T-helper 2 cell treated with Interferon-gamma antibody and Interleukin-4, amounts not matched to agents 5 μg/mL and 100 μg/mL, for 36 hours (primary cell): Measurements from ENCODE around the gene NR4A2.

Experiments
- DNase-seq: peaks from one replicate; pipeline ENCODE4 v3.0.0; 2021; ENCODE audit warnings: low spot score
- H3K27ac Mint-ChIP-seq: one replicate; pipeline ENCODE4 v1.8.0; 2021; ENCODE audit warnings: mild to moderate bottlenecking, mixed read lengths
- H3K27me3 Mint-ChIP-seq: one replicate; pipeline ENCODE4 v1.8.0; 2021; ENCODE audit warnings: low read depth, mixed read lengths
- H3K36me3 Mint-ChIP-seq: one replicate; pipeline ENCODE4 v1.8.0; 2021; ENCODE audit warnings: low read depth, mixed read lengths
- H3K4me1 Mint-ChIP-seq: one replicate; pipeline ENCODE4 v1.8.0; 2021; ENCODE audit warnings: low read depth, mixed read lengths
- H3K4me3 Mint-ChIP-seq: one replicate; pipeline ENCODE4 v1.8.0; 2022; ENCODE audit warnings: mild to moderate bottlenecking, moderate library complexity, mixed read lengths
- H3K9me3 Mint-ChIP-seq: one replicate; pipeline ENCODE4 v1.8.0; 2021; ENCODE audit warnings: mixed read lengths

NR4A2 gene

GRCh38 chr2:156332534-156333273, at the start of gene NR4A2:
NR4A2 (minus strand) TSS chr2:156332721; CDS start chr2:156330186, 2,535 bp downstream.
- Mint-ChIP-seq H3K27ac (peak within 1 kb of the TSS; percentile 97), H3K4me1 (peaks cover 32% of the 10 kb centered on the region), H3K36me3 (peaks cover 4% of the 10 kb centered on the region), H3K4me3 (peak within 1 kb of the TSS; percentile 88), H3K27me3 (peaks cover 31% of the 10 kb centered on the region), H3K9me3 (no peaks in the 10 kb centered on the region)
- DNase-seq = peak; percentile 89

GRCh38 chr2:156380117-156380645, 47.7 kb upstream of the NR4A2 start:
- peaks cover 3% of the 10 kb centered on the region for H3K27me3 Mint-ChIP-seq
- peak; percentile 25 for DNase-seq
- no peaks in the 10 kb centered on the region for H3K36me3 Mint-ChIP-seq
- H3K4me3 Mint-ChIP-seq = no peak overlapping the region
- no peak overlapping the region for H3K27ac Mint-ChIP-seq
- peaks cover 26% of the 10 kb centered on the region for H3K4me1 Mint-ChIP-seq
- peaks cover 12% of the 10 kb centered on the region for H3K9me3 Mint-ChIP-seq

DNA sequence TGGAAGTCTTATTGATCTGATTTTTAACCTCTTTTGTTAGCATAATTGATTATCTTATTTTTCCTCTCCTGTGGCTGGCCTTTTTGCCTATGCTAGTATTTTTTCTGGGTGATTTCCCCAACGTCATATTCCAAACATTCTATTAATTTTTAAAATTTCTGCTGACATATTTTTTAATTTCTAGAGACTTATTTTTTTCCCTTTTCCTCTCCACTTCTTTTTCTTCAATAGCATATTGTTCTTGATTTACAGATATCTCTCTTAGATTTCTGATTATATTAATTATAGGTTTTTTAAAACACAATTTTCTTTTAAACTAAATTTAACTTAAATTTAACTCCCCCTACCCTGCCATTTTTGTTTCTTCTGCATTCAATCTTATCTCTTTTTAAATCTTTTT, 47.2 kb upstream of the NR4A2 start:
- Mint-ChIP-seq H3K27me3 (peaks cover 3% of the 10 kb centered on the region), H3K9me3 (peaks cover 12% of the 10 kb centered on the region), H3K27ac (no peak overlapping the region), H3K36me3 (no peaks in the 10 kb centered on the region), H3K4me1 (peaks cover 25% of the 10 kb centered on the region), H3K4me3 (no peak overlapping the region)
- DNase-seq = no peak

- H3K27me3 Mint-ChIP-seq = peaks cover 3% of the 10 kb centered on the region
- peaks cover 25% of the 10 kb centered on the region for H3K4me1 Mint-ChIP-seq
- peaks cover 12% of the 10 kb centered on the region for H3K9me3 Mint-ChIP-seq
- no peaks in the 10 kb centered on the region for H3K36me3 Mint-ChIP-seq
- DNase-seq = no peak
- no peak overlapping the region for H3K27ac Mint-ChIP-seq
- no peak overlapping the region for H3K4me3 Mint-ChIP-seq
These were observed 46.5 kb upstream of the NR4A2 start for GRCh38 chr2:156379071-156379470.

DNA sequence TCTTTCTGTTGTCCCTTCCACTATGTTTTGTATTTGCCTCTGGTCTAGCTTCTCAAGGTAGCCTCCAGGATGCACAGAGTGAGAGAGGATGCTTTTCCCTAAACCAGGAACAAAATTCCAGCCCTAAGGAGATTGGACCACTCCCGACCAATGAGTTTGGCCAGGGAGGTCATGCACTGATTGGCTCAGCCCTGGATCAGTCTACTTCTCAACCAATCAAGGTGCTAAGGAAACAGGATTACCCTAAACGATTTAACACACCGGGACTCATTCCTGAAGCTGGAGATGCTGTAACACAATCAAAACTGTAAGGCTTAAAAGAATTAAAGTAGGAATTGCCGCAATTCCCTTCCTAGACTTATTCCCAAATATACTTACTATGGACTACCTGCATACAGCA, 34.2 kb upstream of the NR4A2 start:
- H3K27ac Mint-ChIP-seq = no peak overlapping the region
- H3K36me3 Mint-ChIP-seq = peaks cover 2% of the 10 kb centered on the region
- H3K27me3 Mint-ChIP-seq = peaks cover 5% of the 10 kb centered on the region
- no peak for DNase-seq
- no peaks in the 10 kb centered on the region for H3K9me3 Mint-ChIP-seq
- H3K4me1 Mint-ChIP-seq = no peaks in the 10 kb centered on the region
- no peak overlapping the region for H3K4me3 Mint-ChIP-seq

DNA sequence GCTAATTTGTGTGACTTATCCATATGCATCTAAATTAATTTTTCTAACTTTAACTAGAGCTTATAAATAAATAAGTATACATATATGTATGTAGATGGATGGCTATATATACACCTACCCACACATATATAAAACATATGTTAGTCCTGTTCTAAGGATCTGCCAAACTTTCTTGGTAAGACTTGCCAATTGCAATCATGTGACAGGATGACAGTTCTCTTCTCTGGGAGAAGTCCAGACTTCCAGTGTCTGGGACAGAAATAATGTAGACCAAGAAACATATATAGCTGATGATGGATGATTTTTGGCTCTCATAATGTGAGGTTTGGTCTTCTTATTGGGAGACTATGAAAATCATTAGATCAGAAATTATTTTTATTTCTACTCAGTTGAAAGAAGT, 30.6 kb upstream of the NR4A2 start:
- no peaks in the 10 kb centered on the region for H3K9me3 Mint-ChIP-seq

DNA sequence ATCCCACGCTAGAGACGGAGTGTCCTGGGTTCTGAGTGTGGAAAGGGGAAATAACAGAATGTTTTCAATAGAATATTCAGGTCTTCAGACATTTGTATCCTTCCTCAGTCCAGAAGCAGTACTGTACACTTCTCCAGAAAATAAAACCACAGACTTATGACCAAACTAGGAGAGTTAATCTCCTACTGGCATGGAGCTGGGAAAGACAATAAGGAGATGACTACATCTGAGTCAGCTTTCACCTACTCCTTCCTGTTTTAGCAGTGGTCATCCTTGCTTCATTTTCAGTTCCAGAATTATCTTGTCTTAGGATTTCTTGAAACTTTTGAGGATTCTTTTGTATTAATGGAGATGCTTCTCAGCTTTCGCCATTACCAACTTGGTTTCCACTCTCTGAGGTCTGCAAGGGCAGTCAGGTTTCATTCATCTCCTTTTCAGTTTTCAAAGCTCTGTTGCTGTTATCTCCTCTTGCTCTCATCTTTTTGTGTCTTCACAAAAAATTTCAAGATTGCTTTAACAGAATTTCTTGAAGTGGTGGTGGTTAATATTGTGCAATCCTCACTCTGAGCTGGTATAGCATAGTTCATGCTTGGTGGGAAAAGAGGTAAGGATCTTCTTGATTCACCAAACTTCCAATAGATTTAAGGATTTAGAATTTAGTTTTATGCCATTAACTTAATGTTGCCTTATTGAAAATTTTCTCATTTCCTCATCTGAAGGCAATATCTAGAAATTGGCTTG, 23.7 kb upstream of the NR4A2 start:
- Mint-ChIP-seq H3K4me1 (no peaks in the 10 kb centered on the region), H3K4me3 (no peak overlapping the region), H3K27me3 (peaks cover 3% of the 10 kb centered on the region), H3K36me3 (no peaks in the 10 kb centered on the region), H3K27ac (no peak overlapping the region), H3K9me3 (no peaks in the 10 kb centered on the region)
- DNase-seq = no peak

More for the DNA sequence above, 30.6 kb upstream of the NR4A2 start:
- H3K36me3 Mint-ChIP-seq = no peaks in the 10 kb centered on the region
- H3K4me1 Mint-ChIP-seq = no peaks in the 10 kb centered on the region
- H3K4me3 Mint-ChIP-seq = no peak overlapping the region
- peaks cover 2% of the 10 kb centered on the region for H3K27me3 Mint-ChIP-seq
- H3K27ac Mint-ChIP-seq = no peak overlapping the region
- no peak for DNase-seq

DNA sequence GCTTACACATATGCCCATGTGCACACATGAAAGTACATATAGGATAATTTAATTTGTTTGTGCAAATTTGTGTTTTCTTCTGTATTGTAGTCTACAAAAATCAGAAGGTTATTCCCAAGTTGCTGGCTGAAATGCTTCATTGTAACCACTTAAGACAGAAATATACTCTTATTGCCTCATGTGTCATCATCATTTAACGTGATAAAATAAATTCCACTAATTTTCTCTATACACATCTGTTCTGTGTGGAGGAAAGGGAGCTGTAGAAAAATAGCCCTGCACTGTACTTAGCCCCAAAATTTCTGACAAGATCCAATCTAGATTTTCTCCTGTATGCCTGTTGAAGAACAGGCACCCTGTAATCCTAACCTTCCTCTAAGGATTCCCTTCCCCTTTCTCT, 20.4 kb upstream of the NR4A2 start:
- Mint-ChIP-seq H3K4me1 (peaks cover 4% of the 10 kb centered on the region), H3K4me3 (no peak overlapping the region), H3K36me3 (no peaks in the 10 kb centered on the region), H3K9me3 (no peaks in the 10 kb centered on the region), H3K27ac (no peak overlapping the region), H3K27me3 (peaks cover 3% of the 10 kb centered on the region)
- no peak for DNase-seq

GRCh38 chr2:156350374-156351142, 18.0 kb upstream of the NR4A2 start:
- no peak overlapping the region for H3K4me3 Mint-ChIP-seq
- H3K36me3 Mint-ChIP-seq = no peaks in the 10 kb centered on the region
- no peaks in the 10 kb centered on the region for H3K9me3 Mint-ChIP-seq
- H3K4me1 Mint-ChIP-seq = peaks cover 4% of the 10 kb centered on the region
- H3K27me3 Mint-ChIP-seq = peaks cover 3% of the 10 kb centered on the region
- no peak overlapping the region for H3K27ac Mint-ChIP-seq
- no peak for DNase-seq

GRCh38 chr2:156349605-156350004, 17.1 kb upstream of the NR4A2 start:
- DNase-seq = no peak
- H3K9me3 Mint-ChIP-seq = no peaks in the 10 kb centered on the region
- H3K36me3 Mint-ChIP-seq = no peaks in the 10 kb centered on the region

DNA sequence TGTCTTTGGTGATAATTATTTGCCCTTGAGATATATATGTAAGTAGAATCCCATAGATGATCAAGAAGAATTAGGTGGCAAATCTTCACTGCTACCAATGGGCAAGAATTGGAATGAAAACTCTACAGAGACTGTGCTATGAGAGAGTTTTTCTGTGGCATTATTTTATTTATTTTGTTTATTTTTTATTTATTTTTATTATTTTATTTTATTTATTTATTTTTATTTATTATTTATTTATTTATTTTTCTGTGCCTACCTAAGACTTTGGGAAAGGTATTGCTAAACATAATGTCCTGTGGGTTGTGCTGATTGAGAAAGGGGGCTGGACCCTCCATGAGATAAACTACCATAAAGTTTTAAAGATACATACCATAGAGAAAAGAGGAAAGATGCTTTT, 16.6 kb upstream of the NR4A2 start:
- no peaks in the 10 kb centered on the region for H3K9me3 Mint-ChIP-seq
- H3K4me3 Mint-ChIP-seq = no peak overlapping the region
- no peak overlapping the region for H3K27ac Mint-ChIP-seq
- H3K4me1 Mint-ChIP-seq = peaks cover 11% of the 10 kb centered on the region
- H3K27me3 Mint-ChIP-seq = peaks cover 3% of the 10 kb centered on the region
- DNase-seq = no peak
- H3K36me3 Mint-ChIP-seq = no peaks in the 10 kb centered on the region

More at GRCh38 chr2:156349605-156350004, 17.1 kb upstream of the NR4A2 start:
- Mint-ChIP-seq H3K27ac (no peak overlapping the region), H3K27me3 (peaks cover 3% of the 10 kb centered on the region), H3K4me1 (peaks cover 9% of the 10 kb centered on the region), H3K4me3 (no peak overlapping the region)

DNA sequence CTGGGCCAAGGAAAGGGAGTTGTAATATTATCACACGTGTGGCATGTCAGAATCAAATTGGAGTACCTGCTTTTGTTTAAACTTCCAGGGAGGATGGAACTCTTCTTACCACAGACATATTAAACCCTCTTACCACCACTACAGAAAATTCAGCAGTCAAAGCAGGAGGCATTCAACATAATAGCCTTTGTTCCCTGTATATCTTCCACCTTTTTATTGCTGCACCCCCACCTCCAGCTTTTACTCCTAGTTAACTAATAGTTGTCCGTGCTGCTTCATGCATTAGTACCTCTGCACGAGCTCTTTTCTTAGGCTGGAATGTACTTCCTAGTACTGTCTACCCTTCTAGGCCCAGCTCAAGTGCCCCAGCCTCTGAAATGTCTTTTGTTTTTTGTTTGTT, 14.9 kb upstream of the NR4A2 start:
- Mint-ChIP-seq H3K4me3 (no peak overlapping the region), H3K9me3 (no peaks in the 10 kb centered on the region), H3K4me1 (peaks cover 20% of the 10 kb centered on the region), H3K27ac (no peak overlapping the region), H3K27me3 (no peaks in the 10 kb centered on the region), H3K36me3 (no peaks in the 10 kb centered on the region)
- DNase-seq = no peak

DNA sequence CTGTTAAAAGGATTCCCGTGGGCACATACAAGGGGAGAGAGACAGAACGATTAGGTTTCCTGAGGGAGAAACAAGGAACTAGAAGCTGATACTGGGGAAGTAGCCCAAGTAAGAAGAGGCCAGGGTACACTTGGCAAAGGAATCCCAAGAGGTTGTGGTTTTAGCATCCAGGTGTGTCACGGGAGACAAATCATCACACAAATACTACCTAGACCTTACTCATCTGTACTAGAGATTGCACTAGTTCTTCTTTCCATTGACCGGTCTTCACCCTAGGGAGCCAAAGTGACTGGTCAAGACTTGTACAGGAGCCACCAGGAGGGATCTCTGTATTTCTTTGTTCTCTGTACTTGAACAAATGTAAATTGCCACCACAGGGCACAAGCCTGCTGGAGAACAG, 14.2 kb upstream of the NR4A2 start:
- Mint-ChIP-seq H3K4me1 (peaks cover 20% of the 10 kb centered on the region), H3K9me3 (no peaks in the 10 kb centered on the region), H3K27me3 (no peaks in the 10 kb centered on the region), H3K4me3 (no peak overlapping the region), H3K36me3 (no peaks in the 10 kb centered on the region), H3K27ac (no peak overlapping the region)
- DNase-seq = no peak

DNA sequence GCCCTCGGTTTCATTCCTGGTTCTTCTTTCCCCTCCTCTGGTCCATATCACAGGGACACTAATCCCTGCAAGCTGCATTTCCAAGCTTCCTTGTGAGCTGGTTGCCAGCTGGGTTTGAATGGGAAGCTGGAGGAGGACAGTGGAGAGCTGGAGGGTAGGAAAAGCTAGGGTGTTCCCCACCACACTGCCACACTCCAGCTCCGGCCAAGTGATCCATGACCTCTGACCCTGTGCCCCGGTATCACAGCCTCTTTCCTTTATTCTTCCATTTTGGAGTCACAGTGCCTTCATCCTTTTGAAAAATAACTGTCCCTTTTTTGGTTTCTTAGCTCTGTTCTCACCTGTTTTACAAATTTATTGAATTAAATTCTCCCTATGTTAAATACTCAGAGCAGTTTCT, 13.1 kb upstream of the NR4A2 start:
- Mint-ChIP-seq H3K36me3 (no peaks in the 10 kb centered on the region), H3K27me3 (no peaks in the 10 kb centered on the region), H3K4me3 (no peak overlapping the region), H3K27ac (no peak overlapping the region), H3K4me1 (peaks cover 26% of the 10 kb centered on the region), H3K9me3 (no peaks in the 10 kb centered on the region)
- no peak for DNase-seq
